Heart left ventricle (tissue), 16 donors: ENCODE measurements around the gene SGK1. TPM values are rescaled to one million over a fixed set of nuclear protein-coding genes. Genes with fewer than 3 reads are reported as not detected.
"Not testable (repeated sequence)": the region's sequence is repeated elsewhere in the genome, so short reads cannot be mapped to it uniquely, and the experiment has no call there.

ENCODE experiments used
- ATAC-seq, 4 donors: fragments of 200-7000 bp; cut with Tn5 transposase; one replicate each; pipeline ENCODE4 v1.9.1; 2020 to 2022; ENCODE audit warnings: moderate library complexity in 4 of 4, mild to moderate bottlenecking in 3 of 4, moderate number of reproducible peaks in 1 of 4
- DNase-seq, 5 donors: peaks; one replicate each; pipeline ENCODE4 v3.0.0-alpha.2; 2020
- H3K27ac ChIP-seq, 12 donors: fragments of 200-600 bp; sonication (generic) in 4 of 12; one replicate each; pipeline versions ENCODE4 v1.5.0 to v1.8.0; 2016 to 2022; ENCODE audit warnings: mild to moderate bottlenecking in 2 of 12
- H3K27me3 ChIP-seq, 9 donors: fragments of 200-600 bp; sonication (generic) in 2 of 9; one replicate each; pipeline versions ENCODE4 v1.5.1 to v1.8.0; 2016 to 2022; ENCODE audit warnings: mild to moderate bottlenecking in 3 of 9
- H3K36me3 ChIP-seq, 9 donors: fragments of 200-600 bp; sonication (generic) in 2 of 9; one replicate each; pipeline versions ENCODE4 v1.5.0 to v1.8.0; 2018 to 2022; ENCODE audit warnings: mild to moderate bottlenecking in 2 of 9
- H3K4me1 ChIP-seq, 12 donors: fragments of 200-600 bp; sonication (generic) in 4 of 12; one replicate each; pipeline versions ENCODE4 v1.5.0 to v1.8.0; 2016 to 2022; ENCODE audit warnings: mild to moderate bottlenecking in 3 of 12
- H3K4me3 ChIP-seq, 12 donors: fragments of 200-600 bp; sonication (generic) in 4 of 12; one replicate each; pipeline versions ENCODE4 v1.5.0 to v1.8.0; 2017 to 2022; ENCODE audit warnings: mild to moderate bottlenecking in 9 of 12, moderate library complexity in 4 of 12
- H3K9me3 ChIP-seq, 12 donors: fragments of 200-600 bp; sonication (generic) in 4 of 12; one replicate each; pipeline versions ENCODE4 v1.5.0 to v1.8.0; 2016 to 2022; ENCODE audit warnings: mild to moderate bottlenecking in 1 of 12
- CTCF ChIP-seq, 12 donors: fragments of 200-600 bp; sonication (generic) in 4 of 12; IDR thresholded peaks; one replicate each; pipeline versions ENCODE4 v1.5.0 to v1.8.0; 2018 to 2022; ENCODE audit warnings: antibody characterized with exemption in 12 of 12, mild to moderate bottlenecking in 5 of 12
- POLR2A ChIP-seq, 2 donors: fragments of 450-650 bp; IDR thresholded peaks; one replicate each; pipeline ENCODE4 v1.6.1; 2017; ENCODE audit warnings: antibody characterized with exemption in 2 of 2, mild to moderate bottlenecking in 2 of 2, moderate library complexity in 2 of 2
- WGBS, 4 donors: extraction: QIAGEN DNeasy Blood & Tissue Kit in 2 of 4; methylation state at CpG; one replicate each; pipeline versions ENCODE4 v1.1.5 to v1.1.7; 2013 to 2018; 5-methylcytosine and 5-hydroxymethylcytosine counted together
- intact Hi-C, 10 donors: fragments of 100-400 bp; cut with DNase I; formaldehyde crosslinking; loops; one replicate each; pipeline versions ENCODE4 v1.11.1 to v1.14.2; 2022
- polyA plus RNA-seq, 2 donors: library from polyadenylated mRNA; stranded (reverse); fragments of 200-250 nt; gene quantifications; one replicate each; pipeline ENCODE4 v1.2.3, GENCODE V29; 2013
- total RNA-seq, 9 donors: library from RNA; depleted of rRNA in 2 of 9; stranded (reverse); fragments of >200 nt in 2 of 9; fragmentation: NEBNext Ultra II Directional in 3 of 9; extraction: Animal tissue kit (Norgen Biotek cat#: 25700) in 3 of 9; gene quantifications; one replicate each; pipeline versions ENCODE4 v1.1.0 to v1.2.4, GENCODE V29; 2016 to 2023
- donor health status: ischemic (EF 13 %, LVEDD 7.1; RV severe dilation, severe dysfunction).
- donor health status: healthy with polysubstance abuse.
- donor health status: DM: no; HTN: yes; CAD: no.
- donor health status: DM: no; HTN: no; CAD: no.
- donor health status: ischemic (EF 25% LVEDD 6.9; RV normal size, moderate dysfunction).
- donor health status: ischemic (EF 25% LVEDD 5.7; RV mildly dilated, moderate dysfunction).
- donor health status: healthy.
- donor health status: DM: yes; HTN: yes; CAD: no.
- donor health status: ischemic (EF 35%, LVEDD 5.7; RV mildly dilated, moderate dysfunction).
- donor health status: nonischemic (EF 11% LVEDD 7.7; RV severe dilation, severe dysfunction).
- donor health status: DM: yes; HTN: yes; CAD: no.
- donor health status: PGD.
- donor health status: ischemic (EF 29% LVEDD 5.4; RV normal size, mild dysfunction).
- donor health status: nonischemic (EF 23%, LVEDD 6.1; RV moderate dilation, normal function).

The SGK1 gene
- total and polyA plus RNA-seq, 11 donors = 17.7 to 118 (median 56.7) TPM

- peak in 2 of 4 donors; percentile 38 to 41 for ATAC-seq
- no peak for DNase-seq
- Histone ChIP-seq H3K9me3 (no peaks in the 10 kb centered on the region), H3K27me3 (no peaks in the 10 kb centered on the region), H3K27ac (peak overlapping the region in 3 of 12 donors; percentile 2 to 81 (median 8)), H3K36me3 (no peaks in the 10 kb centered on the region), H3K4me1 (peaks cover 0 to 26% (median 0%) of the 10 kb centered on the region in 12 donors), H3K4me3 (no peak overlapping the region)
- no peak for TF ChIP-seq POLR2A (IDR thresholded peaks at IDR 0.05)
- no peak for TF ChIP-seq CTCF (IDR thresholded peaks at IDR 0.05)
- intact Hi-C loops = no loop called here
- 84 to 88% (median 87%) methylated on average over 5 of the region's 5 CpGs for WGBS, 4 donors
Measured at GRCh38 chr6:134216301-134217010, 101.5 kb downstream of the SGK1 start.

- DNase-seq, H3K36me3 ChIP-seq, H3K4me3 ChIP-seq, ATAC-seq, H3K27ac ChIP-seq, intact Hi-C loops, H3K27me3 ChIP-seq, H3K9me3 ChIP-seq: not testable (repeated sequence)
- WGBS, 4 donors = 96 to 99% (median 97%) methylated on average over 2 of the region's 2 CpGs
- peaks cover 0 to 26% (median 0%) of the 10 kb centered on the region in 12 donors for H3K4me1 ChIP-seq
Measured at GRCh38 chr6:134213410-134213809, 104.5 kb downstream of the SGK1 start.

GRCh38 chr6:134211297-134211696 lies 106.6 kb downstream of the SGK1 start:
- WGBS, 4 donors = 86 to 94% (median 91%) methylated on average over 3 of the region's 3 CpGs
- no peak for ATAC-seq

GRCh38 chr6:134207421-134207820 lies 110.5 kb downstream of the SGK1 start:
- Histone ChIP-seq H3K27ac (no peak overlapping the region), H3K9me3 (peaks cover 0 to 15% (median 4%) of the 10 kb centered on the region in 12 donors), H3K36me3 (no peaks in the 10 kb centered on the region), H3K27me3 (no peaks in the 10 kb centered on the region), H3K4me1 (no peaks in the 10 kb centered on the region), H3K4me3 (no peak overlapping the region)
- WGBS, 4 donors = 94 to 96% (median 95%) methylated on average over 4 of the region's 4 CpGs
- intact Hi-C loops = no loop called here
- ATAC-seq (no peak), DNase-seq (no peak)
- TF ChIP-seq CTCF (IDR thresholded peaks at IDR 0.05) (no peak), POLR2A (IDR thresholded peaks at IDR 0.05) (no peak)

More at GRCh38 chr6:134211297-134211696, 106.6 kb downstream of the SGK1 start:
- intact Hi-C loops = no loop called here
- no peaks in the 10 kb centered on the region for H3K9me3 ChIP-seq
- H3K4me3 ChIP-seq = no peak overlapping the region
- H3K4me1 ChIP-seq = peaks cover 0 to 11% (median 0%) of the 10 kb centered on the region in 12 donors
- H3K36me3 ChIP-seq = no peaks in the 10 kb centered on the region
- no peak overlapping the region for H3K27ac ChIP-seq
- H3K27me3 ChIP-seq = no peaks in the 10 kb centered on the region
- TF ChIP-seq CTCF (IDR thresholded peaks at IDR 0.05) = no peak
- TF ChIP-seq POLR2A (IDR thresholded peaks at IDR 0.05) = no peak
- no peak for DNase-seq
